Loucy (cell line): ENCODE results near the gene RSBN1.

Experiments used
- H2AFZ ChIP-seq: fragments of 200-600 bp; sonication (generic); 2 replicates; pipeline ENCODE4 v1.6.0; 2016; ENCODE audit warnings: antibody characterized with exemption, mild to moderate bottlenecking, low read length, moderate library complexity
- H3F3A ChIP-seq: fragments of 200-600 bp; 2 replicates; pipeline ENCODE4 v1.6.0; 2016; ENCODE audit warnings: antibody characterized with exemption, low read depth, mild to moderate bottlenecking
- H3K27me3 ChIP-seq: fragments of 200-600 bp; sonication (generic); 2 replicates; pipeline ENCODE4 v1.6.1; 2014; ENCODE audit warnings: low read length, mild to moderate bottlenecking; ENCODE audit not compliant: insufficient read depth, poor library complexity, severe bottlenecking
- H3K36me3 ChIP-seq: fragments of 200-600 bp; sonication (generic); 2 replicates; pipeline ENCODE4 v1.6.1; 2016; ENCODE audit warnings: low read length; ENCODE audit not compliant: insufficient read depth
- H3K4me1 ChIP-seq: fragments of 200-600 bp; sonication (generic); 2 replicates; pipeline ENCODE4 v1.5.1; 2014; ENCODE audit warnings: low read length, mild to moderate bottlenecking; ENCODE audit not compliant: insufficient read depth, poor library complexity, severe bottlenecking
- H3K4me2 ChIP-seq: fragments of 200-600 bp; sonication (generic); 2 replicates; pipeline ENCODE4 v1.6.0; 2014; ENCODE audit warnings: antibody characterized with exemption, low read length, low read depth, mild to moderate bottlenecking; ENCODE audit not compliant: poor library complexity, severe bottlenecking
- H3K4me3 ChIP-seq: fragments of 200-600 bp; sonication (generic); 2 replicates; pipeline ENCODE4 v1.5.1; 2014; ENCODE audit warnings: low read length, mild to moderate bottlenecking, mixed read lengths; ENCODE audit not compliant: poor library complexity, severe bottlenecking
- H3K79me2 ChIP-seq: fragments of 200-600 bp; sonication (generic); 2 replicates; pipeline ENCODE4 v1.6.1; 2014; ENCODE audit warnings: low read length; ENCODE audit not compliant: insufficient read depth
- H3K9ac ChIP-seq: fragments of 200-600 bp; sonication (generic); 2 replicates; pipeline ENCODE4 v1.6.0; 2014; ENCODE audit warnings: mild to moderate bottlenecking, low read depth, low read length, moderate library complexity; ENCODE audit not compliant: poor library complexity, severe bottlenecking
- H3K9me2 ChIP-seq: fragments of 200-600 bp; sonication (generic); replicated peaks from 2 replicates; pipeline ENCODE4 v1.6.1; 2016; ENCODE audit warnings: low read depth, low read length, mixed read lengths
- H3K9me3 ChIP-seq: fragments of 200-600 bp; sonication (generic); 2 replicates; pipeline ENCODE4 v1.6.1; 2014; ENCODE audit warnings: mild to moderate bottlenecking, antibody characterized with exemption, low read length, low read depth; ENCODE audit not compliant: insufficient read depth
- H4K20me1 ChIP-seq: fragments of 200-600 bp; sonication (generic); 2 replicates; pipeline ENCODE4 v1.6.0; 2014; ENCODE audit warnings: antibody characterized with exemption, low read length, mild to moderate bottlenecking; ENCODE audit not compliant: insufficient read depth, poor library complexity, severe bottlenecking
- EZH2phosphoT487 ChIP-seq: fragments of 200-600 bp; IDR thresholded peaks from 2 replicates; pipeline ENCODE4 v1.6.1; 2018; ENCODE audit warnings: antibody characterized with exemption, mild to moderate bottlenecking, moderate library complexity, borderline replicate concordance
- TF ChIP-seq, protein P1 (sequence below): fragments of 200-600 bp; sonication (generic); conservative IDR thresholded peaks from 2 replicates; pipeline ENCODE4 v1.5.1; 2014; ENCODE audit warnings: mild to moderate bottlenecking, antibody characterized with exemption, low read length

RSBN1 gene

GRCh38 chr1:113846391-113847035 lies 34.2 kb upstream of the RSBN1 start:
- Histone ChIP-seq H4K20me1 (no peaks in the 10 kb centered on the region), H3K4me3 (no peak overlapping the region), H2AFZ (no peak overlapping the region), H3K9me3 (no peaks in the 10 kb centered on the region), H3K9ac (no peak overlapping the region), H3K36me3 (peaks cover 22% of the 10 kb centered on the region; the same call in 1 of the 2 replicates), H3K4me1 (peaks cover 14% of the 10 kb centered on the region), H3K79me2 (no peaks in the 10 kb centered on the region), H3K9me2 (no peaks in the 10 kb centered on the region), H3K27me3 (no peaks in the 10 kb centered on the region), H3F3A (0 out of 2 replicates have a peak, but pooled peaks cover 7% of the 10 kb centered on the region), H3K4me2 (no peak overlapping the region)
- TF ChIP-seq EZH2phosphoT487: no peak

DNA sequence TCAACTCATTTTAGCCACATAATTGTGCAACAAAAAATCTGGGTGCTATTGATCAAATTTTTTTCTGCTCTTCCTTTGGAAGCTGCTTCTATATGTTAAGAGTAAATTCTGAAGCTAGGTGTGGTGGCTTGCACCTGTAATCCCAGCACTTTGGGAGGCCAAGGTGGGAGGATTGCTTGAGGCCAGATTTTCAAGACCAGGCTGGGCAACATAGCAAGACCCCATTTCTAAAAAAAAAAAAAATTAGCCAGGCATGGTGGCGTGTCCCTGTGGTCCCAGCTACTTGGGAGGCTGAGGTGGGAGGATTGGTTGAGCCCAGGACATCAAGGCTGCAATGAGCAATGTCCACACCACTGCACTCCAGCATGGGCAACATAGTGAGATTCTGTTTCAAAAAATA lies 24.3 kb upstream of the RSBN1 start:
- no peaks in the 10 kb centered on the region for H3K9me3 ChIP-seq
- no peak for TF ChIP-seq EZH2phosphoT487
- TF ChIP-seq, protein P1, sequence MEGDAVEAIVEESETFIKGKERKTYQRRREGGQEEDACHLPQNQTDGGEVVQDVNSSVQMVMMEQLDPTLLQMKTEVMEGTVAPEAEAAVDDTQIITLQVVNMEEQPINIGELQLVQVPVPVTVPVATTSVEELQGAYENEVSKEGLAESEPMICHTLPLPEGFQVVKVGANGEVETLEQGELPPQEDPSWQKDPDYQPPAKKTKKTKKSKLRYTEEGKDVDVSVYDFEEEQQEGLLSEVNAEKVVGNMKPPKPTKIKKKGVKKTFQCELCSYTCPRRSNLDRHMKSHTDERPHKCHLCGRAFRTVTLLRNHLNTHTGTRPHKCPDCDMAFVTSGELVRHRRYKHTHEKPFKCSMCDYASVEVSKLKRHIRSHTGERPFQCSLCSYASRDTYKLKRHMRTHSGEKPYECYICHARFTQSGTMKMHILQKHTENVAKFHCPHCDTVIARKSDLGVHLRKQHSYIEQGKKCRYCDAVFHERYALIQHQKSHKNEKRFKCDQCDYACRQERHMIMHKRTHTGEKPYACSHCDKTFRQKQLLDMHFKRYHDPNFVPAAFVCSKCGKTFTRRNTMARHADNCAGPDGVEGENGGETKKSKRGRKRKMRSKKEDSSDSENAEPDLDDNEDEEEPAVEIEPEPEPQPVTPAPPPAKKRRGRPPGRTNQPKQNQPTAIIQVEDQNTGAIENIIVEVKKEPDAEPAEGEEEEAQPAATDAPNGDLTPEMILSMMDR: no peak
- no peaks in the 10 kb centered on the region for H3K4me1 ChIP-seq
- H3K79me2 ChIP-seq: no peaks in the 10 kb centered on the region
- H3F3A ChIP-seq: no peaks in the 10 kb centered on the region
- H3K4me2 ChIP-seq: no peak overlapping the region
- H2AFZ ChIP-seq: no peak overlapping the region
- no peaks in the 10 kb centered on the region for H3K9me2 ChIP-seq
- no peaks in the 10 kb centered on the region for H4K20me1 ChIP-seq
- peaks cover 21% of the 10 kb centered on the region; the same call in 1 of the 2 replicates for H3K36me3 ChIP-seq
- no peaks in the 10 kb centered on the region for H3K27me3 ChIP-seq
- H3K4me3 ChIP-seq: no peak overlapping the region
- H3K9ac ChIP-seq: peak overlapping the region; percentile 17

DNA sequence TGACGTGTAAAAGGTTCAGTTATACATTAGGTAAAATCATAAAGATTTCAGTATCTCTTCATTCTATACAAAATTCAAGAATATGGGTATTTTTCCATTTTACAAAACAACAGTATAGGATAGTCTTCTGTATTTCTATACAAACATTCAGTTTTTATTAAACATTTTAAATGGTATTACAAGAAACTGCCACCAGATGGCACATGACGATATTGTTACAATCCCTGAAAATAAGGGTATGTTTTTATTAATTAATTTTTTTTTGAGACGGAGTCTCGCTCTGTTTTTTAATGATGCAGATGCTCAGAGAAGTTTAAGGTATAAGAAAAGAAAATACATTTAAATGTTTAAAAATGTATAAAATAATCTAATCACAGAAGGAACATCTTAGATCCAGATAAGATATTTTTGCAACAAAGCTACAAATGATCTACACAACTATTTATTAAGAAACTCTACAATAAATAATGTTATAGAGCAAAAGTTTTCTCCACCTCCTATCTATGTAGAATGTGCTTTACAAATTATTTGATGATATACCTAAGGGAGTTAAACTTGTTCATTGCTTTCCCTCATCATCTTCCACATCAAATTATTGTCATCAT lies 23.5 kb upstream of the RSBN1 start:
- no peaks in the 10 kb centered on the region for H4K20me1 ChIP-seq
- peak overlapping the region; percentile 17 for H3K9ac ChIP-seq
- no peaks in the 10 kb centered on the region for H3K4me1 ChIP-seq
- no peaks in the 10 kb centered on the region for H3K9me3 ChIP-seq
- H3K27me3 ChIP-seq: no peaks in the 10 kb centered on the region
- H3K4me3 ChIP-seq: no peak overlapping the region
- no peaks in the 10 kb centered on the region for H3F3A ChIP-seq
- H3K36me3 ChIP-seq: peaks cover 21% of the 10 kb centered on the region; the same call in 1 of the 2 replicates
- no peaks in the 10 kb centered on the region for H3K79me2 ChIP-seq
- no peak overlapping the region for H3K4me2 ChIP-seq
- H3K9me2 ChIP-seq: no peaks in the 10 kb centered on the region
- no peak overlapping the region for H2AFZ ChIP-seq
- no peak for TF ChIP-seq EZH2phosphoT487
- TF ChIP-seq, protein P1: peak; percentile 67
